Glutamatergic neuron (in vitro differentiated cells): Measurements from ENCODE around the gene FAM89A. TPM values are rescaled to one million over a fixed set of nuclear protein-coding genes. Genes with fewer than 3 reads are reported as not detected.

ENCODE experiments used
- DNase-seq: peaks from one replicate; pipeline ENCODE4 v3.0.0; 2022
- H3K27ac Mint-ChIP-seq: one replicate; pipeline ENCODE4 v1.8.0; 2020; ENCODE audit warnings: mild to moderate bottlenecking, mixed read lengths, inconsistent platforms; ENCODE audit not compliant: unreplicated experiment
- H3K27me3 Mint-ChIP-seq: one replicate; pipeline ENCODE4 v1.8.0; 2020; ENCODE audit warnings: mild to moderate bottlenecking, moderate library complexity, mixed read lengths, inconsistent platforms; ENCODE audit not compliant: unreplicated experiment
- H3K36me3 Mint-ChIP-seq: one replicate; pipeline ENCODE4 v1.8.0; 2020; ENCODE audit warnings: mild to moderate bottlenecking, mixed read lengths, inconsistent platforms; ENCODE audit not compliant: unreplicated experiment
- H3K4me1 Mint-ChIP-seq: one replicate; pipeline ENCODE4 v1.8.0; 2020; ENCODE audit warnings: mild to moderate bottlenecking, low read depth, mixed read lengths, inconsistent platforms; ENCODE audit not compliant: unreplicated experiment
- H3K4me3 Mint-ChIP-seq: one replicate; pipeline ENCODE4 v1.8.0; 2020; ENCODE audit warnings: mild to moderate bottlenecking, mixed read lengths, inconsistent platforms; ENCODE audit not compliant: unreplicated experiment
- H3K9me3 Mint-ChIP-seq: one replicate; pipeline ENCODE4 v1.8.0; 2020; ENCODE audit warnings: mild to moderate bottlenecking, moderate library complexity, mixed read lengths, inconsistent platforms; ENCODE audit not compliant: unreplicated experiment
- total RNA-seq: library from RNA; stranded (reverse); fragmentation: NEBNext Ultra II Directional; extraction: Animal tissue kit (Norgen Biotek cat#: 25700); gene quantifications from one replicate; pipeline ENCODE4 v1.2.1, GENCODE V29; 2021; ENCODE audit not compliant: unreplicated experiment
- TF ChIP-seq, protein P1 (sequence below): fragments of 200-600 bp; sonication (generic); IDR thresholded peaks from one replicate; pipeline ENCODE4 v1.5.0; 2021; ENCODE audit not compliant: partially characterized antibody, unreplicated experiment

FAM89A gene
- total RNA-seq, 1 donor from 2014 or later = 6.4 TPM

DNA sequence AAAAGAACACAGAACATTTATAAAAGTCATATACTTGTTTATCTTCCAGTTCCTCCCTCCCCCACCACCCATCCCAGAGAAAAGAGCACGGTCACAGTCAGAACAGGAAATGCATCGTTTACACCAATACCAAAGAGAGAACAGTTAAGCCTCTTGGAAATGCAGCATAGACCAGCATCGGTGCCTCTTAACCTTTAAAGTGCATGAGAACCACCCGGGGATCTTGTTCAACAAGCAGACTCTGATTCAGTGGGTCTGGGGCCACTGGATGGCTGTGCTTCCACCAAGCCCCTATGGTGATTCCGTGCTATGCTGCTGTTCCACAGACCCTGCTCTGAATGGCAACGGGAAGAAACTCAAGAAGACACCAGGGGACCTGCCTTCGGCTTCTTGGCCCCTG, 19.2 kb downstream of the FAM89A start:
- H3K27ac Mint-ChIP-seq = no peak overlapping the region
- no peaks in the 10 kb centered on the region for H3K9me3 Mint-ChIP-seq
- peaks cover 9% of the 10 kb centered on the region for H3K36me3 Mint-ChIP-seq
- no peaks in the 10 kb centered on the region for H3K4me1 Mint-ChIP-seq
- no peak for DNase-seq
- no peak overlapping the region for H3K4me3 Mint-ChIP-seq
- TF ChIP-seq, protein P1, sequence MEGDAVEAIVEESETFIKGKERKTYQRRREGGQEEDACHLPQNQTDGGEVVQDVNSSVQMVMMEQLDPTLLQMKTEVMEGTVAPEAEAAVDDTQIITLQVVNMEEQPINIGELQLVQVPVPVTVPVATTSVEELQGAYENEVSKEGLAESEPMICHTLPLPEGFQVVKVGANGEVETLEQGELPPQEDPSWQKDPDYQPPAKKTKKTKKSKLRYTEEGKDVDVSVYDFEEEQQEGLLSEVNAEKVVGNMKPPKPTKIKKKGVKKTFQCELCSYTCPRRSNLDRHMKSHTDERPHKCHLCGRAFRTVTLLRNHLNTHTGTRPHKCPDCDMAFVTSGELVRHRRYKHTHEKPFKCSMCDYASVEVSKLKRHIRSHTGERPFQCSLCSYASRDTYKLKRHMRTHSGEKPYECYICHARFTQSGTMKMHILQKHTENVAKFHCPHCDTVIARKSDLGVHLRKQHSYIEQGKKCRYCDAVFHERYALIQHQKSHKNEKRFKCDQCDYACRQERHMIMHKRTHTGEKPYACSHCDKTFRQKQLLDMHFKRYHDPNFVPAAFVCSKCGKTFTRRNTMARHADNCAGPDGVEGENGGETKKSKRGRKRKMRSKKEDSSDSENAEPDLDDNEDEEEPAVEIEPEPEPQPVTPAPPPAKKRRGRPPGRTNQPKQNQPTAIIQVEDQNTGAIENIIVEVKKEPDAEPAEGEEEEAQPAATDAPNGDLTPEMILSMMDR = no peak
- H3K27me3 Mint-ChIP-seq = peaks cover 2% of the 10 kb centered on the region

DNA sequence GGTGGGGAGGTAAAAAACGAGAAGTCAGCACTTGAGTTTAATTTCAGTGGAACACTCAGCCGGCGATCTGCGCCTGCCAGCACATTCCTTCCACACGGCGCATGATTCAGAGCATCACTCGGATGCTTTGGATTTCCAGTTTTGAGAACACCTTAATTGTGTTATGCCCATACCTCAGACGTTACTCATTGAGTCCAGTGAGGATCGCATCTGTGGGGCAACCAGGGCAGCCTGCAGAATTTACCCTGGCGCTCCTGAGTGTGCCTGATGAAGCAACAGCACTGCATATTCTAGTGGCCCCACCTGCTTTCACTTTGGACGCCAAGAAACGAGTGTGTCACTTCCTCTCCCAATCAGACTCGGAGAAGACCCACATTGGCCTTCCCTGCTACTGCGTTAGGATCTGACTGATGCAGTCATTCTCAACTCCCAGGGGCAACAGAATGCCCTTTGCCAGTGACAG, 19.9 kb downstream of the FAM89A start:
- H3K27ac Mint-ChIP-seq = no peak overlapping the region
- no peak overlapping the region for H3K4me3 Mint-ChIP-seq
- DNase-seq = no peak
- no peaks in the 10 kb centered on the region for H3K27me3 Mint-ChIP-seq
- no peaks in the 10 kb centered on the region for H3K9me3 Mint-ChIP-seq
- H3K36me3 Mint-ChIP-seq = peaks cover 9% of the 10 kb centered on the region
- H3K4me1 Mint-ChIP-seq = no peaks in the 10 kb centered on the region
- TF ChIP-seq, protein P1 = no peak

DNA sequence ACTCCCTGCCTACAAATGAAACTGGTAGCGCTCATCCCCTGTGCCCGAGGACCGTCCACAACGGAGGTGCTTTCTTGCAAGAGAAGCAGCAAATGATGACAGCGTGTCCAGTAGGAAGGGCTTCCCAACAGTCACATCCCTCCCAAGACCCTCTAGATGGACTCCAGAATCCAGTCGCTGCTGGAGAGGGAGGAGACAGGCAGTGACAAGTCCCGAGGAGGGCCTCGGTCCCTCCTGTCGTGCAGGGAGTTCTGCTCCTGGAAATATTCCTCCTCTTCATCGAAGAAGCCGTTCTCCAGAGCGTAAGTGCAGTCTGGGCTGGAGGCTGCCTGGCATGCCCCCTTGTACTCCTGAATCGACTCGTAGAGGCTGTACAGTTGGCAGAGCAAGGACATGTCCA, 20.3 kb downstream of the FAM89A start:
- Mint-ChIP-seq H3K9me3 (no peaks in the 10 kb centered on the region), H3K4me1 (no peaks in the 10 kb centered on the region), H3K27me3 (no peaks in the 10 kb centered on the region), H3K27ac (no peak overlapping the region), H3K36me3 (peaks cover 9% of the 10 kb centered on the region), H3K4me3 (no peak overlapping the region)
- TF ChIP-seq, protein P1 = no peak
- DNase-seq = no peak

DNA sequence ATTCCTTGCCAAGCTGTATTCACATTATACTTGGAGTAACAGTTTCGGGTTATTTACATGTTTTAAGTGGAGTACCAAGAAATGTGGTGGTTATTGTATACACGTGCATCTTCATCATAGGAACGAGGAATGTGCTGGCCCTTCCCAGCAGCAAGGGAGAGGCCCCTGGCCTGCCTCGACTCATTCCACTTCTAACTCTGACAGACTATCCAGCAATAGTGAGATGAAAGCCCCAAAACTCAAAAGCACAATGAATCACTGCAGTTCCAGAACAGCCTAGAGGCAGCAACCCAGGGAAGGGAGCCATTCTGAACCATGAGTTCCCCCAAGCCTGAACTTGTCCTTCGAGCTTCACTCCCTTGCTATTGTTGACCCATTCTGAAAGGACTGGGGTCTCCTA, 23.1 kb downstream of the FAM89A start:
- TF ChIP-seq, protein P1 = no peak
- Mint-ChIP-seq H3K27me3 (no peaks in the 10 kb centered on the region), H3K36me3 (no peaks in the 10 kb centered on the region)

DNA sequence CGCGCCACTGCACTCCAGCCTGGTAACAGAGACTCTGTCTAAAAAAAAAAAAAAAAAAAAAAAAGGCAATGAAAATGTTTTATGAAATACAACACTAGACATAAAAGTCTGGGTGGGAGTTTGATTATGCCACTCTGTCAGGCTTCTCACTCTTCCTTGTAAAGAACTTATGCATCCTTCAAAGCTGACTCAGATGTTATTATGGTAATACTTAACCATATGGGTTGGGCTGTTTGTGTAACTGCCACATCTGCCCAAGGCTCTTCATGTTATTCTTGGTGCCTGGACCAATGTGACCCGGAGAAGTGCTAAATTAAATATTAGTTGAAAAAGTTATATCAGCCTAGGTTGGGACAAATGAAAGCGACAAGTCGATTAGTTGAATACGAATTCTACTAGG, 23.8 kb downstream of the FAM89A start:
- H3K4me1 Mint-ChIP-seq = no peaks in the 10 kb centered on the region
- no peak for DNase-seq
- TF ChIP-seq, protein P1 = no peak
- no peaks in the 10 kb centered on the region for H3K9me3 Mint-ChIP-seq
- no peak overlapping the region for H3K4me3 Mint-ChIP-seq
- no peaks in the 10 kb centered on the region for H3K27me3 Mint-ChIP-seq
- H3K27ac Mint-ChIP-seq = no peak overlapping the region
- no peaks in the 10 kb centered on the region for H3K36me3 Mint-ChIP-seq

More for the DNA sequence above, 23.1 kb downstream of the FAM89A start:
- Mint-ChIP-seq H3K27ac (no peak overlapping the region), H3K9me3 (no peaks in the 10 kb centered on the region), H3K4me3 (no peak overlapping the region), H3K4me1 (no peaks in the 10 kb centered on the region)
- DNase-seq = no peak
